Measurements from ENCODE around the gene BANF2. TPM values are rescaled to one million over a fixed set of nuclear protein-coding genes. Genes with fewer than 3 reads are reported as not detected.

BANF2 gene
- total and polyA plus RNA-seq, 2 of the 13 experiments (the other 11 are each of a cell fraction or from before 2014, with no cell fraction given), result 0.35 TPM; not detected in 1

GRCh38 chr20:17661121-17661744 is 38.5 kb upstream of the BANF2 start (continued):
- TF ChIP-seq ZNF609 (CRISPR knock-in tag; IDR thresholded peaks at IDR 0.05; ENCODE audit: borderline replicate concordance) (peak; percentile 63; the same call in 1 of the 2 replicates), ZNF343 (CRISPR knock-in tag; IDR thresholded peaks at IDR 0.05) (no peak), ZNF101 (CRISPR knock-in tag; IDR thresholded peaks at IDR 0.05; ENCODE audit: borderline replicate concordance, low read depth) (no peak), ZBED4 (CRISPR knock-in tag; IDR thresholded peaks at IDR 0.05; ENCODE audit: borderline replicate concordance) (peak; percentile 94), PATZ1 (CRISPR knock-in tag; IDR thresholded peaks at IDR 0.05) (no peak; the same call in 1 of the 2 replicates), THYN1 (CRISPR knock-in tag; IDR thresholded peaks at IDR 0.05; ENCODE audit: borderline replicate concordance, low read depth) (no peak), CENPT (CRISPR knock-in tag; IDR thresholded peaks at IDR 0.05; ENCODE audit: low read depth) (no peak), RERE (CRISPR knock-in tag; IDR thresholded peaks at IDR 0.05; ENCODE audit: low read depth) (no peak), REL (CRISPR knock-in tag; conservative IDR thresholded peaks at IDR 0.05) (no peak), NFE2L2 (IDR thresholded peaks at IDR 0.05; ENCODE audit: low read length) (no peak), TCF7 (IDR thresholded peaks at IDR 0.05; ENCODE audit: low read depth) (no peak), FOXK1 (CRISPR knock-in tag; IDR thresholded peaks at IDR 0.05; ENCODE audit: borderline replicate concordance, low read depth) (peak; percentile 34; the same call in 1 of the 2 replicates)

Measured in HepG2 (cell line).